Chondrocyte (in vitro differentiated cells): Measurements from ENCODE around the gene LRRC4B. TPM values are rescaled to one million over a fixed set of nuclear protein-coding genes. Genes with fewer than 3 reads are reported as not detected.
A peak's percentile ranks its signal among the peaks of the same experiment; 100 is the strongest.
"Not testable (repeated sequence)": the region's sequence is repeated elsewhere in the genome, so short reads cannot be mapped to it uniquely, and the experiment has no call there.

Source experiments
- DNase-seq: peaks from one replicate; pipeline ENCODE4 v3.0.0; 2021; ENCODE audit warnings: mixed read lengths, low spot score
- H3K27ac Mint-ChIP-seq: one replicate; pipeline ENCODE4 v1.8.0; 2021; ENCODE audit warnings: mild to moderate bottlenecking, moderate library complexity, mixed read lengths; ENCODE audit not compliant: unreplicated experiment
- H3K27me3 Mint-ChIP-seq: 2 replicates; pipeline ENCODE4 v1.8.0; 2021; ENCODE audit warnings: low read depth, mixed read lengths
- H3K36me3 Mint-ChIP-seq: 2 replicates; pipeline ENCODE4 v1.8.0; 2021; ENCODE audit warnings: low read depth, mixed read lengths
- H3K4me1 Mint-ChIP-seq: 2 replicates; pipeline ENCODE4 v1.8.0; 2021; ENCODE audit warnings: low read depth, mild to moderate bottlenecking, mixed read lengths
- H3K4me3 Mint-ChIP-seq: one replicate; pipeline ENCODE4 v1.8.0; 2021; ENCODE audit warnings: mild to moderate bottlenecking, moderate library complexity, mixed read lengths; ENCODE audit not compliant: unreplicated experiment
- H3K9me3 Mint-ChIP-seq: 2 replicates; pipeline ENCODE4 v1.8.0; 2021; ENCODE audit warnings: low read depth, mixed read lengths
- total RNA-seq: library from RNA; stranded (reverse); gene quantifications from 3 replicates; pipeline ENCODE4 v1.2.1, GENCODE V29; 2021
- TF ChIP-seq, protein P1 (sequence below): fragments of 200-600 bp; sonication (generic); IDR thresholded peaks from 2 replicates; pipeline ENCODE4 v1.5.0; 2021; ENCODE audit warnings: antibody characterized with exemption, mild to moderate bottlenecking, moderate library complexity

Gene LRRC4B
- total RNA-seq, 1 donor from 2014 or later, result 0.52 TPM

- Mint-ChIP-seq H3K36me3 (no peaks in the 10 kb centered on the region), H3K9me3 (no peaks in the 10 kb centered on the region), H3K4me1 (no peaks in the 10 kb centered on the region), H3K4me3 (no peak overlapping the region), H3K27me3 (peaks cover 43% of the 10 kb centered on the region), H3K27ac (no peak overlapping the region)
- no peak for DNase-seq
- TF ChIP-seq, protein P1, sequence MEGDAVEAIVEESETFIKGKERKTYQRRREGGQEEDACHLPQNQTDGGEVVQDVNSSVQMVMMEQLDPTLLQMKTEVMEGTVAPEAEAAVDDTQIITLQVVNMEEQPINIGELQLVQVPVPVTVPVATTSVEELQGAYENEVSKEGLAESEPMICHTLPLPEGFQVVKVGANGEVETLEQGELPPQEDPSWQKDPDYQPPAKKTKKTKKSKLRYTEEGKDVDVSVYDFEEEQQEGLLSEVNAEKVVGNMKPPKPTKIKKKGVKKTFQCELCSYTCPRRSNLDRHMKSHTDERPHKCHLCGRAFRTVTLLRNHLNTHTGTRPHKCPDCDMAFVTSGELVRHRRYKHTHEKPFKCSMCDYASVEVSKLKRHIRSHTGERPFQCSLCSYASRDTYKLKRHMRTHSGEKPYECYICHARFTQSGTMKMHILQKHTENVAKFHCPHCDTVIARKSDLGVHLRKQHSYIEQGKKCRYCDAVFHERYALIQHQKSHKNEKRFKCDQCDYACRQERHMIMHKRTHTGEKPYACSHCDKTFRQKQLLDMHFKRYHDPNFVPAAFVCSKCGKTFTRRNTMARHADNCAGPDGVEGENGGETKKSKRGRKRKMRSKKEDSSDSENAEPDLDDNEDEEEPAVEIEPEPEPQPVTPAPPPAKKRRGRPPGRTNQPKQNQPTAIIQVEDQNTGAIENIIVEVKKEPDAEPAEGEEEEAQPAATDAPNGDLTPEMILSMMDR, result no peak
These were observed 33.3 kb upstream of the LRRC4B start for GRCh38 chr19:50601407-50602088.

- DNase-seq, result no peak
- Mint-ChIP-seq H3K4me3 (no peak overlapping the region), H3K27me3 (peaks cover 40% of the 10 kb centered on the region), H3K4me1 (no peaks in the 10 kb centered on the region), H3K27ac (no peak overlapping the region), H3K36me3 (no peaks in the 10 kb centered on the region), H3K9me3 (no peaks in the 10 kb centered on the region)
- TF ChIP-seq, protein P1, result no peak
These were observed 31.2 kb upstream of the LRRC4B start for GRCh38 chr19:50599427-50599826.

DNA sequence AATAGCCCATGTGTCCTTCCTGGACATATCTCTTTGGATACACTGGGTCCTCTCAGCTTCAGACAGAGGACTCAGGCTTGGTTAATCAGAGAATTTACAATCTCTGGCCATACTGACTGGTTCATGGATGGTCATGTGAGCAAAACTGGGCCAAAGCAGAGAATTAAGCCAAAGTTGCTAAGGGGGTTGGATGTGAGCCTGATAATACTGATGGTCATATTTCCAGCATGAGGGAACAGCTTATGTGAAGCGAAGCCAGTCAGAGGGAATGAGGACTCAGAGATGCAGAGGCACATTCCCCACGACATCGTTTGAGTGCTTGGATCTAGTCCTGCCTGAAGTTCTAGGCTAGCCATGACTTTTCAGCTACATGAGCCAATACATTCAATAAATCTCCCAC lies 22.0 kb upstream of the LRRC4B start:
- no peak for DNase-seq
- no peaks in the 10 kb centered on the region for H3K9me3 Mint-ChIP-seq
- H3K4me3 Mint-ChIP-seq, result no peak overlapping the region
- no peak overlapping the region for H3K27ac Mint-ChIP-seq
- TF ChIP-seq, protein P1, result no peak
- no peaks in the 10 kb centered on the region for H3K4me1 Mint-ChIP-seq
- peaks cover 21% of the 10 kb centered on the region for H3K27me3 Mint-ChIP-seq
- H3K36me3 Mint-ChIP-seq, result no peaks in the 10 kb centered on the region

DNA sequence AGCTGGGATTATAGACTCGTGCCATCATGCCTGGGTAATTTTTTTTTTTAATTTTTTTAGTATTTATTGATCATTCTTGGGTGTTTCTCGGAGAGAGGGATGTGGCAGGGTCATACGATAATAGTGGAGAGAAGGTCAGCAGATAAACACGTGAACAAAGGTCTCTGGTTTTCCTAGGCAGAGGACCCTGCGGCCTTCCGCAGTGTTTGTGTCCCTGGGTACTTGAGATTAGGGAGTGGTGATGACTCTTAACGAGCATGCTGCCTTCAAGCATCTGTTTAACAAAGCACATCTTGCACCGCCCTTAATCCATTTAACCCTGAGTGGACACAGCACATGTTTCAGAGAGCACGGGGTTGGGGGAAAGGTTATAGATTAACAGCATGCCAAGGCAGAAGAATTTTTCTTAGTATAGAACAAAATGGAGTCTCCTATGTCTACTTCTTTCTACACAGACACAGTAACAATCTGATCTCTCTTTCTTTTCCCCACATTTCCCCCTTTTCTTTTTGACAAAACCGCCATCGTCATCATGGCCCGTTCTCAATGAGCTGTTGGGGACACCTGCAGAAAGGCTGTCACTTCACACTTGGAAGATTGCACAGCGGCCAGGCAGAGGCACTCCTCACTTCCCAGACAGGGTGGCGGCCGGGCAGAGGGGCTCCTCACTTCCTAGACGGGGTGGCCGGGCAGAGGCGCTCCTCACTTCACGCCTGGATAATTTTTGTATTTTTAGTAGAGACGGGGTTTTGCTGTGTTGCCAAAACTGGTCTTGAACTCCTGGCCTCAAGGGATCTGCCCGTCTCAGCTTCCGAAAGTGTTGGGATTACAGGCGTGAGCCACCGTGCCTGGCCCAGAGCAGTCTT lies 13.8 kb upstream of the LRRC4B start:
- H3K27ac Mint-ChIP-seq, H3K4me1 Mint-ChIP-seq, H3K4me3 Mint-ChIP-seq, DNase-seq, H3K9me3 Mint-ChIP-seq, H3K36me3 Mint-ChIP-seq: not testable (repeated sequence)
- peaks cover 10% of the 10 kb centered on the region for H3K27me3 Mint-ChIP-seq

DNA sequence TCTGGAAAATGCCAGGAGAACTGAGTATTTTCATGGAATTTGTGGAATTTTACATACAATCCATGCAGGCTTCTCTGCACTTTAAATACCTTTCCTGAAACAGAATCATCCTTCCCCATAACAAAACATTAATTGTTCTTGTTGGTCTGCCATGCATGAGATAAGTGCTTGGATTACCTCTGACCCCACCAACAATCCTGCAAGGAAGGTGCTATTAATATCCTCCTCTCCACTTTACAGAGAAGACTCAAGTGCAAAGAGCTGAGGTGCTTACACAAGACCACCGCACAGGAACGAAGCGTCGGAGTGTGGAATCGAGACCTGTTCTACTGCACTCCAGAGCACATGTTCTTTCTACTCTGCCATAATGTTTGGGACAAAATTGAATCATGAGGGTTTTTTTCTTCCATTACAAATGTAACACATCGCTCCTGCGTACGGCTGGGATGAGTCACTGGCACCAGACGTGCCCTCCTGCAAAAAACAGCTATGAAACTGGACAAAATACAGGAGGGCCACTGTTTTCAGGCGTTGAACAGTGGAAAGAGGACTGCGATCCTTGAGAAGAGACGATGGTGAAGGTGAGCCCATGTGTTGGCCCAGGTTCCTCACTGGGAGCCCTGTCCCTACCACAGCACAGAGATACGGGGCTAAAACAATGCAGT lies 12.9 kb upstream of the LRRC4B start:
- peaks cover 9% of the 10 kb centered on the region for H3K27me3 Mint-ChIP-seq
- peaks cover 4% of the 10 kb centered on the region for H3K4me1 Mint-ChIP-seq
- H3K36me3 Mint-ChIP-seq, result no peaks in the 10 kb centered on the region
- DNase-seq, result peak; percentile 25
- TF ChIP-seq, protein P1, result no peak
- no peak overlapping the region for H3K4me3 Mint-ChIP-seq
- H3K27ac Mint-ChIP-seq, result no peak overlapping the region
- H3K9me3 Mint-ChIP-seq, result no peaks in the 10 kb centered on the region
